GM23338 (cell line): Measurements from ENCODE around the gene LRR1. TPM values are rescaled to one million over a fixed set of nuclear protein-coding genes. Genes with fewer than 3 reads are reported as not detected.

ENCODE experiments used
- ATAC-seq: fragments of 200-7000 bp; cut with Tn5 transposase; 3 replicates; pipeline ENCODE4 v1.9.1; 2020
- DNase-seq: peaks from one replicate; pipeline ENCODE4 v3.0.0-alpha.2; 2015; ENCODE audit warnings: low spot score
- H2AFZ ChIP-seq: fragments of 200-600 bp; sonication (generic); 2 replicates; pipeline ENCODE4 v1.8.0; 2016; ENCODE audit warnings: antibody characterized with exemption, mild to moderate bottlenecking, moderate library complexity
- H3F3A ChIP-seq: fragments of 200-600 bp; sonication (generic); replicated peaks from 2 replicates; pipeline ENCODE4 v1.8.0; 2017; ENCODE audit warnings: antibody characterized with exemption, mixed run types, low read depth
- H3K27ac ChIP-seq: fragments of 200-600 bp; sonication (generic); 2 replicates; pipeline ENCODE4 v1.6.1; 2016; ENCODE audit warnings: low read depth
- H3K27me3 ChIP-seq: fragments of 200-600 bp; sonication (generic); 2 replicates; pipeline ENCODE4 v1.8.0; 2016; ENCODE audit warnings: mild to moderate bottlenecking, mixed run types, moderate library complexity; ENCODE audit not compliant: insufficient read depth
- H3K36me3 ChIP-seq: fragments of 200-600 bp; sonication (generic); 2 replicates; pipeline ENCODE4 v1.8.0; 2016; ENCODE audit warnings: mild to moderate bottlenecking; ENCODE audit not compliant: insufficient read depth
- H3K4me1 ChIP-seq: fragments of 200-600 bp; sonication (generic); 2 replicates; pipeline ENCODE4 v1.8.0; 2016; ENCODE audit warnings: mild to moderate bottlenecking, moderate library complexity; ENCODE audit not compliant: insufficient read depth
- H3K4me2 ChIP-seq: fragments of 200-600 bp; sonication (generic); 2 replicates; pipeline ENCODE4 v1.7.1; 2017; ENCODE audit warnings: mixed run types
- H3K4me3 ChIP-seq: fragments of 200-600 bp; sonication (generic); 2 replicates; pipeline ENCODE4 v1.6.1; 2016; ENCODE audit warnings: mixed run types
- H3K79me2 ChIP-seq: fragments of 200-600 bp; sonication (generic); replicated peaks from 2 replicates; pipeline ENCODE4 v1.8.0; 2017; ENCODE audit warnings: mild to moderate bottlenecking; ENCODE audit not compliant: insufficient read depth
- H3K9me2 ChIP-seq: fragments of 200-600 bp; sonication (generic); 2 replicates; pipeline ENCODE4 v1.8.0; 2017; ENCODE audit not compliant: insufficient read depth
- H4K20me1 ChIP-seq: fragments of 200-600 bp; sonication (generic); replicated peaks from 2 replicates; pipeline ENCODE4 v1.8.0; 2017; ENCODE audit warnings: mild to moderate bottlenecking; ENCODE audit not compliant: insufficient read depth
- H3K27ac Mint-ChIP-seq: 2 replicates; pipeline ENCODE4 v1.8.0; 2020; ENCODE audit warnings: inconsistent platforms, mild to moderate bottlenecking, moderate library complexity, mixed read lengths
- H3K27me3 Mint-ChIP-seq: 3 replicates; pipeline ENCODE4 v1.8.0; 2022; ENCODE audit warnings: low read depth, mild to moderate bottlenecking, moderate library complexity, mixed read lengths, inconsistent platforms; ENCODE audit not compliant: insufficient read depth, poor library complexity
- H3K36me3 Mint-ChIP-seq: 3 replicates; pipeline ENCODE4 v1.8.0; 2021; ENCODE audit warnings: low read depth, mild to moderate bottlenecking, inconsistent platforms, moderate library complexity, mixed read lengths
- H3K4me1 Mint-ChIP-seq: 3 replicates; pipeline ENCODE4 v1.8.0; 2020; ENCODE audit warnings: mild to moderate bottlenecking, inconsistent platforms, mixed read lengths
- H3K4me3 Mint-ChIP-seq: 3 replicates; pipeline ENCODE4 v1.8.0; 2021; ENCODE audit warnings: moderate library complexity, mild to moderate bottlenecking, inconsistent platforms, mixed read lengths
- H3K9me3 Mint-ChIP-seq: 3 replicates; pipeline ENCODE4 v1.8.0; 2020; ENCODE audit warnings: moderate library complexity, mild to moderate bottlenecking, inconsistent platforms, mixed read lengths
- CREB1 ChIP-seq: fragments of 250-450 bp; sonication (Bioruptor Pico); IDR thresholded peaks from 2 replicates; pipeline ENCODE4 v1.5.0; 2020; ENCODE audit warnings: low read depth, mild to moderate bottlenecking, moderate library complexity
- CTCF ChIP-seq, 2 experiments: fragments of 200-600 bp in 1 of 2; sonication (generic) in 1 of 2; conservative IDR thresholded peaks; 2 replicates each; pipeline versions ENCODE4 v1.5.1 to v1.6.1; 2016 to 2017; ENCODE audit warnings: antibody characterized with exemption in 2 of 2, low read depth in 2 of 2, mild to moderate bottlenecking in 2 of 2, moderate library complexity in 1 of 2
- EZH2 ChIP-seq: fragments of 200-600 bp; sonication (generic); IDR thresholded peaks from one replicate; pipeline ENCODE4 v1.8.0; 2017; ENCODE audit warnings: antibody characterized with exemption, mild to moderate bottlenecking, low read depth; ENCODE audit not compliant: unreplicated experiment
- EZH2phosphoT487 ChIP-seq: fragments of 200-600 bp; sonication (generic); IDR thresholded peaks from one replicate; pipeline ENCODE4 v1.8.1; 2018; ENCODE audit warnings: antibody characterized with exemption; ENCODE audit not compliant: unreplicated experiment
- JUNB ChIP-seq: IDR thresholded peaks from one replicate; pipeline ENCODE4 v1.6.1; 2016; ENCODE audit warnings: antibody characterized with exemption; ENCODE audit not compliant: unreplicated experiment
- NANOG ChIP-seq: IDR thresholded peaks from 2 replicates; pipeline ENCODE4 v1.6.1; 2016; ENCODE audit warnings: antibody characterized with exemption, borderline replicate concordance
- POLR2AphosphoS5 ChIP-seq: IDR thresholded peaks from 2 replicates; pipeline ENCODE4 v1.6.1; 2016; ENCODE audit warnings: antibody characterized with exemption, low read depth
- REST ChIP-seq: IDR thresholded peaks from one replicate; pipeline ENCODE4 v1.6.1; 2018; ENCODE audit warnings: antibody characterized with exemption; ENCODE audit not compliant: unreplicated experiment
- STAT1 ChIP-seq: IDR thresholded peaks from one replicate; pipeline ENCODE4 v1.6.1; 2016; ENCODE audit warnings: antibody characterized with exemption; ENCODE audit not compliant: unreplicated experiment
- ZNF114 ChIP-seq: fragments of 250-450 bp; sonication (Bioruptor Pico); IDR thresholded peaks from 2 replicates; pipeline ENCODE4 v1.5.0; 2020; ENCODE audit warnings: mild to moderate bottlenecking, moderate library complexity
- ZNF331 ChIP-seq: fragments of 250-450 bp; sonication (Bioruptor Pico); IDR thresholded peaks from 2 replicates; pipeline ENCODE4 v1.5.0; 2020; ENCODE audit warnings: low read depth, mild to moderate bottlenecking, moderate library complexity
- polyA plus RNA-seq: library from polyadenylated mRNA; unstranded; fragments of >200 nt; fragmentation: Nextera tagmentation; extraction: Ambion mirVana; gene quantifications from 2 replicates; pipeline ENCODE4 v1.2.1, GENCODE V29; 2016
- total RNA-seq: library from RNA; depleted of rRNA; stranded (reverse); fragments of >200 nt; shearing (Covaris generic); gene quantifications from 2 replicates; pipeline ENCODE4 v1.2.3, GENCODE V29; 2014

Gene LRR1
- total and polyA plus RNA-seq, 2 experiments from 2014 or later: 31.8 to 41.9 TPM

DNA sequence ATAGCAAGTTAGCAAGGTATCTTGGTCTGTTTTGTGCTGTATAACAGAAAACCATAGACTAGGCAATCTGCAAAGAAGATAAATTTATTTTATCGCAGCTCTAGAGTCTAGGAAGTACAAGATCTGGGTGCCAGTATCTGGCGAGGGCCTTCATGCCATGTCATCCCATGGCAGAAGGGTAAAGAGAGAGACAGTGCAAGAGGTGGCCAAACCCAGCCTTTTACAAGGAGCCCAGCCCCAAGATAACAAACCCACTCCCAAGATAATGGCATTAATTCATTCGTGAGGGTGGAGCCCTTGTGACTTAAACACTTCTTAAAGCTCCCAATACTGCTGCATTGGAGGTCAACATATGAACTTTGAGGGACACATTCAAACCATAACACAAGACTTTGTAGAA lies 29.5 kb upstream of the LRR1 start (continued):
- no peak for TF ChIP-seq REST
- no peak for TF ChIP-seq EZH2phosphoT487
- TF ChIP-seq EZH2: no peak
- no peak for TF ChIP-seq JUNB
- TF ChIP-seq ZNF331: no peak
- TF ChIP-seq CREB1: no peak
- no peak for TF ChIP-seq STAT1
- TF ChIP-seq POLR2AphosphoS5: no peak

GRCh38 chr14:49574038-49574437 lies 24.7 kb upstream of the LRR1 start:
- TF ChIP-seq NANOG (no peak), ZNF114 (no peak), CTCF (conservative IDR thresholded peaks at IDR 0.05; ENCODE audit: low read depth in 2 of 2) (no peak)
- Mint-ChIP-seq H3K9me3 (peaks cover 6% of the 10 kb centered on the region; the same call in 2 of the 3 replicates), H3K4me1 (no peaks in the 10 kb centered on the region), H3K27me3 (peaks cover 6% of the 10 kb centered on the region), H3K4me3 (no peak overlapping the region), H3K36me3 (peaks cover 55% of the 10 kb centered on the region), H3K27ac (no peak overlapping the region)
- Histone ChIP-seq H3K9me2 (no peaks in the 10 kb centered on the region), H4K20me1 (peaks cover 23% of the 10 kb centered on the region), H3K36me3 (peaks cover 15% of the 10 kb centered on the region), H3F3A (peaks cover 22% of the 10 kb centered on the region), H3K27ac (no peak overlapping the region), H3K27me3 (no peaks in the 10 kb centered on the region), H3K4me3 (no peak overlapping the region), H2AFZ (no peak overlapping the region), H3K79me2 (peaks cover 5% of the 10 kb centered on the region), H3K4me2 (no peak overlapping the region), H3K4me1 (no peaks in the 10 kb centered on the region)
- DNase-seq: no peak
- no peak for ATAC-seq
